Mesodermal cell (in vitro differentiated cells): ENCODE results near the gene EMID1.
"Not testable (repeated sequence)": the region's sequence is repeated elsewhere in the genome, so short reads cannot be mapped to it uniquely, and the experiment has no call there.

Experiments
- H3K27ac ChIP-seq: 2 replicates; pipeline ENCODE4 v1.7.0; 2013; ENCODE audit warnings: mild to moderate bottlenecking, low read depth, low read length, moderate library complexity; ENCODE audit not compliant: severe bottlenecking
- H3K36me3 ChIP-seq: 2 replicates; pipeline ENCODE4 v1.7.1; 2013; ENCODE audit warnings: mild to moderate bottlenecking, low read length, moderate library complexity; ENCODE audit not compliant: control insufficient read depth, insufficient read depth
- H3K4me1 ChIP-seq: one replicate; pipeline ENCODE4 v1.7.1; 2013; ENCODE audit warnings: mild to moderate bottlenecking, low read length; ENCODE audit not compliant: insufficient read depth, control insufficient read depth, poor library complexity, severe bottlenecking
- H3K4me3 ChIP-seq: 2 replicates; pipeline ENCODE4 v1.7.0; 2013; ENCODE audit warnings: low read length, control low read depth, mild to moderate bottlenecking; ENCODE audit not compliant: insufficient read depth, poor library complexity, severe bottlenecking; ENCODE audit errors: extremely low read depth
- H3K9me3 ChIP-seq: 2 replicates; pipeline ENCODE4 v1.7.1; 2013; ENCODE audit warnings: mild to moderate bottlenecking, low read length, moderate library complexity; ENCODE audit not compliant: control insufficient read depth
- WGBS, 2 experiments: methylation state at CpG; one replicate each; pipeline ENCODE4 v1.1.5; 2013; ENCODE audit warnings: missing lambda C conversion rate in 2 of 2; ENCODE audit not compliant: insufficient coverage in 2 of 2; 5-methylcytosine and 5-hydroxymethylcytosine counted together

Gene EMID1

DNA sequence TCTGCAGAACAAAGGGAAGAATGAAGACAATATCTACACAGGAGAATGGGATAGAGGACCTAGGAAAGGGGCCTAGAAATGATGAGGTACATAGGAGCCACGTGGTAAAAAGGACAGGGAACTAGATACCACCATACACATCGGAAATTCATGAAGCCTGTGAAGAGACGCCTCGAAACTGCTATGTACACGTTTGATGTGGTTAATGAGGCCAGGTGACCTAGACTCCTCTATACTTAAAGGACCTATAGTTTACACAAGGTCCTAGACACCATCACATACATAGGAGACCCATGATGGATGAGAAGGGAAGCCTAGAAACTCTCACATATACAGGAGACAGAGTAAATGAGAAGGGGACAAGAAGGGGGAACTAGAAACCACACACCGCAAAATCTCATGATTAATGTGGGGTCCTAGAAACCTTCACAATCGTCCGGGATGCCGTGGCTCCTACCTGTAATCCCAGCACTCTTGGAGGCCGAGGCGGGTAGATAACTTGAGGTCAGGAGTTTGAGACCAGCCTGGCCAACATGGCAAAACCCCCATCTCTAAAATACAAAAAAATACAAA, 38.3 kb downstream of the EMID1 start:
- H3K4me3 ChIP-seq, result no peak overlapping the region
- WGBS, 2 experiments, result 80 to 90% methylated on average over 6 to 7 of the region's 11 CpGs
- no peaks in the 10 kb centered on the region for H3K36me3 ChIP-seq

GRCh38 chr22:29244785-29245625, 39.3 kb downstream of the EMID1 start:
- Histone ChIP-seq H3K4me3 (no peak overlapping the region), H3K27ac (no peak overlapping the region), H3K36me3 (no peaks in the 10 kb centered on the region), H3K4me1 (no peaks in the 10 kb centered on the region), H3K9me3 (peaks cover 7% of the 10 kb centered on the region)
- 70 to 83% methylated on average over 5 of the region's 7 CpGs for WGBS, 2 experiments

More for the DNA sequence above, 38.3 kb downstream of the EMID1 start:
- no peaks in the 10 kb centered on the region for H3K4me1 ChIP-seq
- no peak overlapping the region for H3K27ac ChIP-seq
- peaks cover 7% of the 10 kb centered on the region for H3K9me3 ChIP-seq

GRCh38 chr22:29245626-29246385, 40.1 kb downstream of the EMID1 start:
- Histone ChIP-seq H3K36me3 (no peaks in the 10 kb centered on the region), H3K4me3 (no peak overlapping the region), H3K9me3 (peaks cover 7% of the 10 kb centered on the region), H3K27ac (no peak overlapping the region), H3K4me1 (no peaks in the 10 kb centered on the region)
- 37 to 58% methylated on average over 7 to 8 of the region's 11 CpGs for WGBS, 2 experiments

DNA sequence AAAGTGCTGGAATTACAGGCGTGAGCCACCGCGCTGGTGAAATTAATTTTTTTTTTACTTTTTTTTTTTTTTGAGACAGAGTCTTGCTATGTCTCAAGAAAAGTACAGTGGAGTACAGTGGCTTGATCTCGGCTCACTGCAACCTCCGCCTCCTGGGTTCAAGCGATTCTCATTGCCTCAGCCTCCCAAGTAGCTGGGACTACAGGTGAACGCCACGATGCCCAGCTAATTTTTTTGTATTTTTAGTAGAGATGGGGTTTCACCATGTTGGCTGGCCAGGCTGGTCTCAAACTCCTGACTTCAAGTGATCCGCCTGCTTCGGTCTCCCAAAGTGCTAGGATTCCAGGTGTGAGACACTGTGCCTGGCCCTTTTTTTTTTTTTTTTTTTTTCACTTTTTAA, 42.2 kb downstream of the EMID1 start:
- not testable (repeated sequence) for H3K27ac ChIP-seq, H3K4me3 ChIP-seq, H3K36me3 ChIP-seq, H3K4me1 ChIP-seq, H3K9me3 ChIP-seq
- 85 to 100% methylated on average over 5 to 6 of the region's 10 CpGs for WGBS, 2 experiments

DNA sequence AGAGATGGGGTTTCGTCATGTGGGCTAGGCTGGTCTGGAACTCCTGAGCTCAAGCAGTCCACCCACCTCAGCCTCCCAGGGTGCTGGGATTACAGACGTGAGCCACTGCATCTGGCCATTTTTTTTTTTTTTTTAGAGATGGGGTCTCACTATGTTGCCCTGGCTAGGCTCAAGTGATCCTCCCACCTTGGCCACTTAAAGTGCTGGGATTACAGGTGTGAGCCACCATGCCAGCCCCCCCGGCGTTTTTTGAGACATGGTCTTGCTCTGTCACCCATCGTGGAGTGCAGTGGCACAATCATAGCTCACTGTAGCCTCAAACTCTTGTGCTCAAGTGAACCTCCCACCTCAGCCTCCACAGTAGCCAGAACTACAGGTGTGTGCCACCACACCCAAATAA, 45.6 kb downstream of the EMID1 start:
- H3K4me3 ChIP-seq, result no peak overlapping the region
- H3K36me3 ChIP-seq, result no peaks in the 10 kb centered on the region
- H3K9me3 ChIP-seq, result no peaks in the 10 kb centered on the region
- H3K4me1 ChIP-seq, result no peaks in the 10 kb centered on the region
- no peak overlapping the region for H3K27ac ChIP-seq
- 92 to 94% methylated on average over 3 of the region's 5 CpGs for WGBS, 2 experiments

GRCh38 chr22:29251981-29252911, 46.5 kb downstream of the EMID1 start:
- H3K36me3 ChIP-seq, result no peaks in the 10 kb centered on the region
- H3K4me1 ChIP-seq, result no peaks in the 10 kb centered on the region
- H3K9me3 ChIP-seq, result no peaks in the 10 kb centered on the region
- 90 to 95% methylated on average over 10 of the region's 10 CpGs for WGBS, 2 experiments
- H3K27ac ChIP-seq, result no peak overlapping the region
- H3K4me3 ChIP-seq, result no peak overlapping the region

GRCh38 chr22:29253561-29254285, 48.0 kb downstream of the EMID1 start:
- 78 to 80% methylated on average over 7 to 13 of the region's 14 CpGs for WGBS, 2 experiments
- Histone ChIP-seq H3K36me3 (no peaks in the 10 kb centered on the region), H3K4me3 (no peak overlapping the region), H3K9me3 (no peaks in the 10 kb centered on the region), H3K27ac (no peak overlapping the region), H3K4me1 (no peaks in the 10 kb centered on the region)

GRCh38 chr22:29254286-29254660, 48.6 kb downstream of the EMID1 start:
- WGBS, 2 experiments, result 80 to 83% methylated on average over 1 to 2 of the region's 4 CpGs
- Histone ChIP-seq H3K4me3 (no peak overlapping the region), H3K36me3 (peaks cover 2% of the 10 kb centered on the region), H3K9me3 (no peaks in the 10 kb centered on the region), H3K4me1 (no peaks in the 10 kb centered on the region), H3K27ac (no peak overlapping the region)

DNA sequence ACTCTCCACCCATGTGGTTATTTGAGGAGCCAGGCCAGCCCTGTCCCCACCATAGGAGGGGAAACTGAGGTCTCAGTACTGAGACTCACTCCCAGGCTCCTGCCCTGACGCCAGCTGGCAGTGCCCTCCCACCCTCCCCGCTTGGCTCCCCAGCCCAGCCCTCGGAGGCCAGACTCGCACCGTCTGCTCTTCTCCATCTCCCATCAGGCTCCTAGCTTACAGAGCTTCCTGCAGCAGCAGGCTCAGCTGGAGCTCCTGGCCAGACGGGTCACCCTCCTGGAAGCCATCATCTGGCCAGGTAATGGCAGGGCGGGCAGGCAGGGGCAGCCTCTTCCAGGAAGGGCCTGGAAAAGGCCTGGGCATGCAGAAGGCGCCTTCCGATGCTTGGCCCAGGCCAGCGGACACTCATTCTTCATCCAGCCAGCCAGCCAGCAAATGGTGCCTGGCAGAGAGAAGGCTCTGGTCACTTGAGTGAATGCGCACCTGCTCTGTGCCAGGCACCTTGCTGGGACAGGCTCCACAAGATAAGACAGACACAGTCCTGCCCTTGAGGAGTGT, 49.4 kb downstream of the EMID1 start:
- no peak overlapping the region for H3K27ac ChIP-seq
- peaks cover 11% of the 10 kb centered on the region for H3K36me3 ChIP-seq
- 94 to 100% methylated on average over 3 to 7 of the region's 11 CpGs for WGBS, 2 experiments
- no peaks in the 10 kb centered on the region for H3K9me3 ChIP-seq
- H3K4me3 ChIP-seq, result no peak overlapping the region
- H3K4me1 ChIP-seq, result no peaks in the 10 kb centered on the region
